ENCODE measurements around the gene CIDEA. TPM values are rescaled to one million over a fixed set of nuclear protein-coding genes. Genes with fewer than 3 reads are reported as not detected.

Gene CIDEA
- total RNA-seq, 4 donors from 2014 or later: 17.5 to 72.2 (median 36.4) TPM

DNA sequence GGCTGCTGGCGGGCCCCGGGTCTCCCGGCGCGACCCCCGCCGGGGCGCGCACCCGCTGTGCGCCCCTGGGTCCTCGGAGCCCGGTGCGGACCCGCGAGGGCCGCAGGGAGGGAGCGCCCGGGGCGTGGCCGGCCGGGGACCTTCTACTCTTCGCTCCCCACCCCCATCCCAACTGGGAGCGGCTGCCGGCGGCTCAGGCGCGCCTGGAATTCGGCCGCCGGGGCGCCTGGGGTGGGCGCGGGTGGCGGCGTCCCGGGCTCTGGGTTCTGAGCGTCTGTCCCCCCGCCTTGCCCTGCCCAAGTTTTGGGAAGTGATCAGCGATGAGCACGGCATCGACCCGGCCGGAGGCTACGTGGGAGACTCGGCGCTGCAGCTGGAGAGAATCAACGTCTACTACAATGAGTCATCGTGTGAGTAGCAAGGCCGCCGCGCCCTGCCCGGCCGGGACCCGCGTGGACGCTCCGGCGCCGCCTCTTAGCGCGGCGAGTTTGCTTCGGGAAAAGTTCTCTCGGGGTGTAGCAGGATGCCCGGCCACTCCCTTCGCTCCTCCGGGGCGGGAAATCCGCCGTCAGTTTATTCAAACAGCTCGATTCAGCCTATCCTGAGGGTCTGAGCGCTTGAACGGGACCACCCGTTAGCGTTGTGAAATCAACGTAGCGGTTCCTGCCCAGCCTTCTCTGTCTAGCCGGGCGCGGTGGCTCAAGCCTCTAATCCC is 54.4 kb downstream of the CIDEA start:
- Histone ChIP-seq H3K27ac (peak overlapping the region; percentile 100), H3K4me1 (peaks cover 47% of the 10 kb centered on the region), H3K27me3 (no peaks in the 10 kb centered on the region), H3K9me3 (no peaks in the 10 kb centered on the region), H3K36me3 (peaks cover 22% of the 10 kb centered on the region), H3K4me3 (peak overlapping the region; percentile 94)
- WGBS: no CpG with 5 or more reads among the region's 81 CpGs
- DNase-seq (ENCODE audit: low spot score in 2 of 2): peak; percentile 94 to 96
- TF ChIP-seq POLR2AphosphoS5 (IDR thresholded peaks at IDR 0.05) (peak in 2 of 3 donors; percentile 44 to 89), EP300 (IDR thresholded peaks at IDR 0.05) (no peak), POLR2A (IDR thresholded peaks at IDR 0.05) (peak; percentile 6 to 38), CTCF (IDR thresholded peaks at IDR 0.05) (no peak)

DNA sequence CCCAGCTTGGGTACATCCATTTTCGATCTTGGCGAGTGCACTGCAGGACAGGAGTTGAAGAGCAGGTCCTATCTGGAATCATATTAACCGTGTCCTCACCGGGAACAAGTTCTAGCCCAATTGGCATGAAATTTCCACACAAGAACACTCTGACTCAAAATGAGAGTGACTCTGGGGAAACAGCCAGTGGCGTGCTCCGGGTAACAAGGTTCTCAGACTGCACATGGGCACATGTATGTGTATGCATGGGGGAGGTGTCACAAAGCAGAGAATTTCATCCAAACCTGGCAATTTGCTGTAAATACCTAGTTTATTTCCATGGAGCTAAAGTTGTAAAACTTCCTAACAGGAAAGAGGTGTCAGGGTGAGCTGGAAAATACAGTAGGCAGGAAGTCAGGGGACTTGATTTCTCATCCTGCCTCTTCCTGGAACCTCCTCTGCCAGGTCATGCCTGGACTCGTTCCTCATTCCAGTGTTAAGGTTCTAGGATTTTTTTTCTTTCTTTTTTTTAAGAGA is 55.6 kb downstream of the CIDEA start:
- peak; percentile 38 to 64 for DNase-seq (ENCODE audit: low spot score in 2 of 2)
- no peaks in the 10 kb centered on the region for H3K9me3 ChIP-seq
- H3K4me3 ChIP-seq: peak overlapping the region; percentile 94
- H3K27me3 ChIP-seq: no peaks in the 10 kb centered on the region
- H3K27ac ChIP-seq: peak overlapping the region; percentile 100
- peaks cover 30% of the 10 kb centered on the region for H3K36me3 ChIP-seq
- H3K4me1 ChIP-seq: peaks cover 59% of the 10 kb centered on the region
- no peak for TF ChIP-seq EP300 (IDR thresholded peaks at IDR 0.05)
- no peak for TF ChIP-seq CTCF (IDR thresholded peaks at IDR 0.05)
- TF ChIP-seq POLR2AphosphoS5 (IDR thresholded peaks at IDR 0.05): no peak
- no peak for TF ChIP-seq POLR2A (IDR thresholded peaks at IDR 0.05)
- WGBS: 43% methylated on average over 7 of the region's 7 CpGs

DNA sequence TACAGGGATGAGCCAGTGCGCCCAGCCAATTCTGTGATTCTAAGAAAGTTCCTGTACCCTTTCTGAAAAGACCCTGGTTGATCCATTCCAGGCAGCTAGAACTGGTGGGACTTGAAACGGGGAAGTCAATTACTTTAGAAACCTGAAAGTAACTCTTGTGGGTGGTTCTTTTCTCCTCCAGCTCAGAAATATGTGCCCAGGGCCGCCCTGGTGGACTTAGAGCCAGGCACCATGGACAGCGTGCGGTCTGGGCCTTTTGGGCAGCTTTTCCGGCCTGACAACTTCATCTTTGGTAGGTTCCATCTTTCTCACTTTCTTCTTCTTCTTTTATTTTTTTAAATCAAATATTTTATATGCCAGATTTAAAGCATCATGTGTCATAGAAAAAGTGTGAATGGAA is 56.6 kb downstream of the CIDEA start:
- Histone ChIP-seq H3K27ac (peak overlapping the region; percentile 100), H3K27me3 (no peaks in the 10 kb centered on the region), H3K36me3 (peaks cover 30% of the 10 kb centered on the region), H3K9me3 (no peaks in the 10 kb centered on the region), H3K4me3 (no peak overlapping the region), H3K4me1 (peaks cover 64% of the 10 kb centered on the region)
- no peak for TF ChIP-seq POLR2A (IDR thresholded peaks at IDR 0.05)
- TF ChIP-seq CTCF (IDR thresholded peaks at IDR 0.05): no peak
- no peak for TF ChIP-seq EP300 (IDR thresholded peaks at IDR 0.05)
- TF ChIP-seq POLR2AphosphoS5 (IDR thresholded peaks at IDR 0.05): no peak
- 95% methylated on average over 6 of the region's 6 CpGs for WGBS
- DNase-seq (ENCODE audit: low spot score in 2 of 2): peak in 1 of 2 donors; percentile 47

GRCh38 chr18:12312976-12313375 is 58.8 kb downstream of the CIDEA start:
- Histone ChIP-seq H3K4me1 (peaks cover 68% of the 10 kb centered on the region), H3K27me3 (no peaks in the 10 kb centered on the region), H3K9me3 (no peaks in the 10 kb centered on the region), H3K4me3 (no peak overlapping the region), H3K27ac (no peak overlapping the region), H3K36me3 (peaks cover 30% of the 10 kb centered on the region)
- no peak for DNase-seq (ENCODE audit: low spot score in 2 of 2)
- no peak for TF ChIP-seq EP300 (IDR thresholded peaks at IDR 0.05)
- no peak for TF ChIP-seq POLR2A (IDR thresholded peaks at IDR 0.05)
- TF ChIP-seq CTCF (IDR thresholded peaks at IDR 0.05): no peak
- TF ChIP-seq POLR2AphosphoS5 (IDR thresholded peaks at IDR 0.05): no peak

DNA sequence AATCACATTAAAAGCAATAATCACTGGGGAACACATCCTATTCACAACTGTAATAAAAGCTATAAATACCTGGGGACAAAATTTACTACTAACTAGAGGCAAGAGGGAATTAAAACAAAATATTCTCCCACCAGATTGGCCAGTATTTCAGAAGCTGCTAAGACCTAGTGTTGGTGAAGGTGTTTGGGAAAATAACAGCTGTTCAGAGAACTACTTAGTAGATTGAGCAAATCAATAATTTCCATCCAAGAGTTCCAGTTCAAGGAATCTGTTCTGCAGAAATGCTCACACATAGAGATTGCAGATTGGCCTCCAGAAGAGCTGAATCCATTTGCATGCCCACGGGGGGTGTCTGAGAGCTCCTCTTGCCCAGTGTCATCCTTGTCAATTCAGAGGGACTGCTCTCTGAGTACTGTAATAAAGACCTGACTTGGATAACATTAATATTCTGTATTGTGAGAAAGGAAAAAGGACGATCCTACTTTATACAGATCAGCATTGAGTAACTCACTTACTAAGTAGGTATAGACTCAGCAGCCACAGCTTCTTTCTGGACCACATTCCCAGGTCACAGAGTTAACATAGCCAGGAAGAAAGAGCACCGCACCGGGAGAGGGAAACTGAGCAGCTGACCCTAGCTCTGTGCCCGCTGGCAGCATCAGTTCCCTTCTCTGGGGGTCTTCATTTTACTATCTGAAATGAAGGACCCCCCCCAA is 59.5 kb downstream of the CIDEA start:
- peak overlapping the region; percentile 19 for H3K27ac ChIP-seq
- 72% methylated on average over 5 of the region's 5 CpGs for WGBS

More for the DNA sequence above, 59.5 kb downstream of the CIDEA start:
- peak in 1 of 2 donors; percentile 38 for DNase-seq (ENCODE audit: low spot score in 2 of 2)
- Histone ChIP-seq H3K9me3 (no peaks in the 10 kb centered on the region), H3K27me3 (no peaks in the 10 kb centered on the region), H3K4me1 (peaks cover 74% of the 10 kb centered on the region), H3K4me3 (no peak overlapping the region), H3K36me3 (peaks cover 30% of the 10 kb centered on the region)
- no peak for TF ChIP-seq EP300 (IDR thresholded peaks at IDR 0.05)
- TF ChIP-seq CTCF (IDR thresholded peaks at IDR 0.05): no peak
- TF ChIP-seq POLR2A (IDR thresholded peaks at IDR 0.05): no peak
- TF ChIP-seq POLR2AphosphoS5 (IDR thresholded peaks at IDR 0.05): no peak
